HepG2 (cell line): Measurements from ENCODE around the gene ARHGEF12. TPM values are rescaled to one million over a fixed set of nuclear protein-coding genes. Genes with fewer than 3 reads are reported as not detected.

Experiments
- ATAC-seq: fragments of 200-7000 bp; cut with Tn5 transposase; 3 replicates; pipeline ENCODE4 v1.9.1; 2020; ENCODE audit warnings: mild to moderate bottlenecking, moderate library complexity
- BruUV-seq: library from RNA; stranded (reverse); fragments of 400-500 nt; replicated peaks from 2 replicates; lab custom pipeline; 2021; lab: Mats Ljungman, UMichigan
- CTCF ChIA-PET: fragments of 300-600 bp; formaldehyde crosslinking; extraction: SDS; loops from one replicate; lab custom pipeline; 2021; ENCODE audit warnings: low total read pairs, inconsistent platforms, low intra/inter-chr PET ratio; lab: Yijun Ruan, JAX
- POLR2A ChIA-PET: fragments of 350-600 bp; sonication (Branson Sonifier 250); formaldehyde crosslinking; loops from one replicate; lab custom pipeline; 2020; ENCODE audit warnings: antibody characterized with exemption, inconsistent platforms; lab: Yijun Ruan, JAX
- DNase-seq: peaks from one replicate; pipeline ENCODE4 v3.0.0-alpha.2; 2015; ENCODE audit warnings: low spot score
- FAIRE-seq: peaks from 3 replicates; lab custom pipeline; 2011; peaks lifted over from hg19 to GRCh38; lab: Jason Lieb, UNC
- H2AFZ ChIP-seq: one replicate; pipeline ENCODE4 v1.6.1; 2011; ENCODE audit warnings: low read length, inconsistent platforms
- H3K27ac ChIP-seq: fragments of 300-600 bp; 3 replicates; pipeline ENCODE4 v1.8.0; 2011; ENCODE audit warnings: mixed run types, mild to moderate bottlenecking, mixed read lengths, low read length, inconsistent platforms; ENCODE audit not compliant: insufficient read depth; ENCODE audit errors: extremely low read length
- H3K27me3 ChIP-seq, 2 experiments: fragments of 200-600 bp in 1 of 2; 2 replicates in 1 of 2; 3 replicates in 1 of 2; pipeline versions ENCODE4 v1.6.0 to v1.8.0; 2011; ENCODE audit warnings: low read length in 2 of 2, mild to moderate bottlenecking in 2 of 2, moderate library complexity in 2 of 2, inconsistent platforms in 1 of 2; ENCODE audit not compliant: insufficient read depth in 2 of 2, control insufficient read depth in 1 of 2
- H3K36me3 ChIP-seq, 2 experiments: fragments of 200-600 bp in 1 of 2; replicated peaks in 1 of 2; 2 replicates in 1 of 2; 3 replicates in 1 of 2; pipeline versions ENCODE4 v1.5.1 to v1.8.0; 2011; ENCODE audit warnings: low read length in 2 of 2, inconsistent platforms in 1 of 2; ENCODE audit not compliant: insufficient read depth in 2 of 2, control insufficient read depth in 1 of 2
- H3K4me1 ChIP-seq: 2 replicates; pipeline ENCODE4 v1.5.1; 2012; ENCODE audit warnings: low read length, inconsistent platforms; ENCODE audit not compliant: insufficient read depth
- H3K4me2 ChIP-seq: 2 replicates; pipeline ENCODE4 v1.6.0; 2011; ENCODE audit warnings: low read depth, low read length, inconsistent platforms
- H3K4me3 ChIP-seq, 3 experiments: fragments of 200-600 bp in 1 of 3; sonication (generic), shearing (Covaris generic) in 1 of 3; replicated peaks in 1 of 3; 2 replicates each; pipeline ENCODE4 v1.5.1; 2011 to 2016; ENCODE audit warnings: low read length in 3 of 3, inconsistent platforms in 2 of 3, low read depth in 2 of 3, mild to moderate bottlenecking in 2 of 3, control low read depth in 1 of 3, mixed read lengths in 1 of 3; ENCODE audit not compliant: insufficient read depth in 1 of 3
- H3K79me2 ChIP-seq: one replicate; pipeline ENCODE4 v1.6.1; 2011; ENCODE audit warnings: low read length, inconsistent platforms; ENCODE audit not compliant: insufficient read depth
- H3K9ac ChIP-seq: 2 replicates; pipeline ENCODE4 v1.6.0; 2011; ENCODE audit warnings: mild to moderate bottlenecking, low read depth, low read length, inconsistent platforms; ENCODE audit not compliant: insufficient read depth
- H3K9me3 ChIP-seq: 2 replicates; pipeline ENCODE4 v1.5.1; 2012; ENCODE audit warnings: mild to moderate bottlenecking, low read length
- H4K20me1 ChIP-seq: 2 replicates; pipeline ENCODE4 v1.6.0; 2011; ENCODE audit warnings: inconsistent platforms, mild to moderate bottlenecking, low read length, moderate library complexity; ENCODE audit not compliant: insufficient read depth
- ATF4 ChIP-seq, 2 experiments: fragments of 450-650 bp in 1 of 2; sonication (generic) in 1 of 2; formaldehyde crosslinking; IDR thresholded peaks; 2 replicates each; pipeline versions ENCODE4 v1.5.0 to v1.8.0; 2020 to 2022; ENCODE audit warnings: mild to moderate bottlenecking in 1 of 2, missing genetic modification reagents in 1 of 2
- CHD4 ChIP-seq: fragments of 200-600 bp; sonication (generic); IDR thresholded peaks from 2 replicates; pipeline ENCODE4 v1.7.0; 2017; ENCODE audit warnings: mild to moderate bottlenecking, low read length, borderline replicate concordance
- DMTF1 ChIP-seq: sonication (generic); formaldehyde crosslinking; IDR thresholded peaks from 2 replicates; pipeline ENCODE4 v1.4.0; 2020; ENCODE audit warnings: mild to moderate bottlenecking, missing genetic modification reagents
- KAT8 ChIP-seq: IDR thresholded peaks from 2 replicates; pipeline ENCODE4 v1.6.1; 2016; ENCODE audit warnings: missing genetic modification reagents, missing compliant biosample characterization
- NCOA1 ChIP-seq: sonication (generic); formaldehyde crosslinking; IDR thresholded peaks from 2 replicates; pipeline ENCODE4 v1.9.0; 2021; ENCODE audit warnings: missing genetic modification reagents
- NKX3-1 ChIP-seq: sonication (generic); formaldehyde crosslinking; IDR thresholded peaks from 2 replicates; pipeline ENCODE4 v1.5.0; 2020; ENCODE audit warnings: missing genetic modification reagents
- PHB2 ChIP-seq: fragments of 450-650 bp; IDR thresholded peaks from 2 replicates; pipeline ENCODE4 v1.6.1; 2018; ENCODE audit not compliant: partially characterized antibody
- RBFOX2 ChIP-seq: fragments of 200-400 bp; formaldehyde crosslinking; IDR thresholded peaks from 2 replicates; pipeline ENCODE4 v1.6.1; 2017; ENCODE audit warnings: low read depth, mild to moderate bottlenecking, low read length
- SOX6 ChIP-seq, 2 experiments: fragments of 450-650 bp in 1 of 2; sonication (generic) in 1 of 2; formaldehyde crosslinking in 1 of 2; IDR thresholded peaks; 2 replicates each; pipeline versions ENCODE4 v1.4.0 to v1.6.1; 2017 to 2020; ENCODE audit warnings: antibody characterized with exemption in 1 of 2, mild to moderate bottlenecking in 1 of 2, missing genetic modification reagents in 1 of 2
- SP140L ChIP-seq: sonication (generic); formaldehyde crosslinking; IDR thresholded peaks from 2 replicates; pipeline ENCODE4 v1.4.0; 2020; ENCODE audit warnings: missing genetic modification reagents, borderline replicate concordance
- SYNCRIP ChIP-seq: fragments of 200-400 bp; formaldehyde crosslinking; IDR thresholded peaks from 2 replicates; pipeline ENCODE4 v1.6.1; 2018; ENCODE audit warnings: mild to moderate bottlenecking, low read depth, low read length; ENCODE audit not compliant: insufficient read depth
- ZNF24 ChIP-seq: fragments of 450-650 bp; IDR thresholded peaks from 2 replicates; pipeline ENCODE4 v1.6.1; 2017; ENCODE audit warnings: antibody characterized with exemption, mild to moderate bottlenecking
- ZNF256 ChIP-seq: sonication (generic); formaldehyde crosslinking; conservative IDR thresholded peaks from 2 replicates; pipeline ENCODE4 v1.4.0; 2020; ENCODE audit warnings: missing genetic modification reagents
- ZNF451 ChIP-seq: sonication (generic); formaldehyde crosslinking; IDR thresholded peaks from 2 replicates; pipeline ENCODE4 v1.5.0; 2020; ENCODE audit warnings: mild to moderate bottlenecking, missing genetic modification reagents
- ZNF550 ChIP-seq: sonication (generic); formaldehyde crosslinking; IDR thresholded peaks from 2 replicates; pipeline ENCODE4 v1.4.0; 2020; ENCODE audit warnings: mild to moderate bottlenecking, missing genetic modification reagents, borderline replicate concordance
- WGBS: methylation state at CpG from one replicate; pipeline ENCODE4 v1.1.6; 2017; ENCODE audit warnings: low lambda C conversion rate; 5-methylcytosine and 5-hydroxymethylcytosine counted together
- in situ Hi-C: cut with HindIII; loops from 2 replicates; pipeline ENCODE4 v1.10.0; 2017; ENCODE audit warnings: low pct_unique_long_range_greater_than_20kb; ENCODE audit not compliant: extremely low pct_ligation_motif_present
- intact Hi-C: fragments of 100-400 bp; cut with micrococcal nuclease; formaldehyde crosslinking; loops from one replicate; pipeline ENCODE4 v1.10.0; 2022; ENCODE audit not compliant: unreplicated experiment
- polyA plus RNA-seq, 8 experiments: library from polyadenylated mRNA; depleted of rRNA in 3 of 8; stranded (reverse) in 7 of 8; unstranded in 1 of 8; fragments of >200 nt; fragmentation: Illumina TruSeq in 4 of 8; extraction: Trizol in 4 of 8; gene quantifications; 2 replicates each; pipeline versions ENCODE4 v1.2.1 to v1.2.3, GENCODE V29; 2011 to 2016; ENCODE audit warnings: low read depth in 4 of 8, missing spikeins in 1 of 8, mixed read lengths in 1 of 8; ENCODE audit not compliant: insufficient read depth in 1 of 8
- total RNA-seq, 5 experiments: library from RNA; depleted of rRNA; stranded (reverse); fragments of >200 nt; fragmentation: Illumina TruSeq; extraction: Trizol; gene quantifications; 2 replicates each; pipeline ENCODE4 v1.2.3, GENCODE V29; 2016; ENCODE audit warnings: low read depth in 1 of 5

The ARHGEF12 gene
- total and polyA plus RNA-seq, 2 of the 13 experiments (the other 11 are each of a cell fraction or from before 2014, with no cell fraction given): 17.9 to 54.4 TPM

- H3K27me3 ChIP-seq: peaks cover 4 to 54% of the 10 kb centered on the region in 2 experiments; a peak in 4 of 5 replicates
- H3K79me2 ChIP-seq: no peaks in the 10 kb centered on the region
- no peak overlapping the region for H3K4me3 ChIP-seq
- ChIA-PET POLR2A (no interaction called here), CTCF (no interaction called here)
- H3K9ac ChIP-seq: no peak overlapping the region
- no peak overlapping the region for H2AFZ ChIP-seq
- intact Hi-C loops: no loop called here
- BruUV-seq: no TSS peak
- FAIRE-seq (no peak), DNase-seq (no peak), ATAC-seq (no peak)
- WGBS: 80% methylated on average over 16 of the region's 16 CpGs
- in situ Hi-C loops: no loop called here
- H4K20me1 ChIP-seq: no peaks in the 10 kb centered on the region
- H3K36me3 ChIP-seq: no peaks in the 10 kb centered on the region
- peaks cover 33% of the 10 kb centered on the region for H3K4me1 ChIP-seq
- TF ChIP-seq NKX3-1 (CRISPR knock-in tag): no peak
- TF ChIP-seq ZNF256 (CRISPR knock-in tag): no peak
- no peak for TF ChIP-seq ZNF24
- no peak for TF ChIP-seq ZNF451 (CRISPR knock-in tag)
- TF ChIP-seq NCOA1 (CRISPR knock-in tag): no peak
- TF ChIP-seq PHB2: no peak
- no peak for TF ChIP-seq SOX6 (IDR thresholded peaks at IDR 0.05)
- no peak for TF ChIP-seq SOX6 (CRISPR knock-in tag; IDR thresholded peaks at IDR 0.05)
- TF ChIP-seq RBFOX2: no peak
- no peak for TF ChIP-seq ATF4 (CRISPR knock-in tag; IDR thresholded peaks at IDR 0.05)
- TF ChIP-seq ZNF550 (CRISPR knock-in tag): no peak
- TF ChIP-seq SYNCRIP: no peak
- no peak for TF ChIP-seq CHD4
- TF ChIP-seq DMTF1 (CRISPR knock-in tag): no peak
- no peak for TF ChIP-seq KAT8 (CRISPR knock-in tag)
- no peak for TF ChIP-seq SP140L
- H3K9me3 ChIP-seq: no peaks in the 10 kb centered on the region
- H3K27ac ChIP-seq: no peak overlapping the region
- no peak overlapping the region for H3K4me2 ChIP-seq
Observed at GRCh38 chr11:120520091-120520822, 184.0 kb downstream of the ARHGEF12 start.
